ENCODE results near the gene FOXO1.

DNA sequence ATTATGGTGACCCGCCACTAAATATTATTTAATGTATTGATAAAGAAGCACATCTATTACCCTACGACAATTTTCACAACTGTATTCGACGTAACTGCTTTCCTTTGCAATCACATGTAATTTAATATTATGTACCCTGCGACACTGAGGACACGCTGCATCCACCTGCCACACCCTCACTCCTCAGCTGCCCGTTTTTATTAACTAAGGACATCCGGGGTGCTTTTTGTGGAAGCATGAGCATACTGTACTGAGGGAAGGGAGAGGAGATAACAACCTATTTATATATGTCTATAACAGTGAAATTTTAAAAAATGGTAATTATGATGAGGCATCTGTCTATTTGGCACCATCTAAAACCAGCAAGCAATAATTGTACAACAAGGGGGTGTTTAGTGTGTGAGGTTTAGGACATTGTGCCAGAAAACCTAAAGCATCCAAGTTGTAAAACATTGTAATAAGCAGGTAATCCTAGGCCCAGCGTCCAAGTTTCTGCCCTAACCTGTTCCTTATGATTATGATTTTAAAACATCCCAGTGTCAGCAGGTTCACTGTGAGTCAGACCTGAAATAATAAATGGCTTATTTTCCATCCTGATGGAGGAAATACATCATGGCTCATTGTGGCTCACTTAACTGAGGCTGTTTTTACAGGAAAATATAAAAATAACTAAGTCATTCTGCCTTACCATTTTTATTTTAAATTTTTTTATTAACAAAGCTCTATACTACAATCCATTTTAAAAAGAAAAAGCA is 56.3 kb downstream of the FOXO1 start:
- TF ChIP-seq, protein P1, sequence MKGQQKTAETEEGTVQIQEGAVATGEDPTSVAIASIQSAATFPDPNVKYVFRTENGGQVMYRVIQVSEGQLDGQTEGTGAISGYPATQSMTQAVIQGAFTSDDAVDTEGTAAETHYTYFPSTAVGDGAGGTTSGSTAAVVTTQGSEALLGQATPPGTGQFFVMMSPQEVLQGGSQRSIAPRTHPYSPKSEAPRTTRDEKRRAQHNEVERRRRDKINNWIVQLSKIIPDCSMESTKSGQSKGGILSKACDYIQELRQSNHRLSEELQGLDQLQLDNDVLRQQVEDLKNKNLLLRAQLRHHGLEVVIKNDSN (IDR thresholded peaks at IDR 0.05) = no peak
- no peak for TF ChIP-seq TAF1 (IDR thresholded peaks at IDR 0.05; ENCODE audit: low read depth)
- no peak for TF ChIP-seq EP300 (IDR thresholded peaks at IDR 0.05; ENCODE audit: borderline replicate concordance)
- TF ChIP-seq TEAD4 (IDR thresholded peaks at IDR 0.05) = no peak
- TF ChIP-seq, protein P2, sequence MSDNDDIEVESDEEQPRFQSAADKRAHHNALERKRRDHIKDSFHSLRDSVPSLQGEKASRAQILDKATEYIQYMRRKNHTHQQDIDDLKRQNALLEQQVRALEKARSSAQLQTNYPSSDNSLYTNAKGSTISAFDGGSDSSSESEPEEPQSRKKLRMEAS (IDR thresholded peaks at IDR 0.05) = no peak
- TF ChIP-seq NFIC (IDR thresholded peaks at IDR 0.05) = no peak
- TF ChIP-seq YY1 (IDR thresholded peaks at IDR 0.05; ENCODE audit: low read depth) = no peak
- TF ChIP-seq CREB1 (IDR thresholded peaks at IDR 0.05; ENCODE audit: low read depth) = no peak
- TF ChIP-seq, protein P3, sequence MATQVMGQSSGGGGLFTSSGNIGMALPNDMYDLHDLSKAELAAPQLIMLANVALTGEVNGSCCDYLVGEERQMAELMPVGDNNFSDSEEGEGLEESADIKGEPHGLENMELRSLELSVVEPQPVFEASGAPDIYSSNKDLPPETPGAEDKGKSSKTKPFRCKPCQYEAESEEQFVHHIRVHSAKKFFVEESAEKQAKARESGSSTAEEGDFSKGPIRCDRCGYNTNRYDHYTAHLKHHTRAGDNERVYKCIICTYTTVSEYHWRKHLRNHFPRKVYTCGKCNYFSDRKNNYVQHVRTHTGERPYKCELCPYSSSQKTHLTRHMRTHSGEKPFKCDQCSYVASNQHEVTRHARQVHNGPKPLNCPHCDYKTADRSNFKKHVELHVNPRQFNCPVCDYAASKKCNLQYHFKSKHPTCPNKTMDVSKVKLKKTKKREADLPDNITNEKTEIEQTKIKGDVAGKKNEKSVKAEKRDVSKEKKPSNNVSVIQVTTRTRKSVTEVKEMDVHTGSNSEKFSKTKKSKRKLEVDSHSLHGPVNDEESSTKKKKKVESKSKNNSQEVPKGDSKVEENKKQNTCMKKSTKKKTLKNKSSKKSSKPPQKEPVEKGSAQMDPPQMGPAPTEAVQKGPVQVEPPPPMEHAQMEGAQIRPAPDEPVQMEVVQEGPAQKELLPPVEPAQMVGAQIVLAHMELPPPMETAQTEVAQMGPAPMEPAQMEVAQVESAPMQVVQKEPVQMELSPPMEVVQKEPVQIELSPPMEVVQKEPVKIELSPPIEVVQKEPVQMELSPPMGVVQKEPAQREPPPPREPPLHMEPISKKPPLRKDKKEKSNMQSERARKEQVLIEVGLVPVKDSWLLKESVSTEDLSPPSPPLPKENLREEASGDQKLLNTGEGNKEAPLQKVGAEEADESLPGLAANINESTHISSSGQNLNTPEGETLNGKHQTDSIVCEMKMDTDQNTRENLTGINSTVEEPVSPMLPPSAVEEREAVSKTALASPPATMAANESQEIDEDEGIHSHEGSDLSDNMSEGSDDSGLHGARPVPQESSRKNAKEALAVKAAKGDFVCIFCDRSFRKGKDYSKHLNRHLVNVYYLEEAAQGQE (IDR thresholded peaks at IDR 0.05; ENCODE audit: low read depth) = no peak
- no peak for TF ChIP-seq RAD21 (IDR thresholded peaks at IDR 0.05; ENCODE audit: low read depth)
- TF ChIP-seq FOXM1 (IDR thresholded peaks at IDR 0.05; ENCODE audit: borderline replicate concordance, low read depth) = no peak
- no peak for TF ChIP-seq CEBPB (IDR thresholded peaks at IDR 0.05)
- no peak for TF ChIP-seq EGR1 (IDR thresholded peaks at IDR 0.05)
